GM21423 (cell line): ENCODE results near the gene DLEC1.
A peak's percentile ranks its signal among the peaks of the same experiment; 100 is the strongest.

Experiments used
- ATAC-seq: cut with Tn5 transposase; IDR thresholded peaks from one replicate; pipeline ENCODE4 v1.9.1; 2021; ENCODE audit warnings: mild to moderate bottlenecking, moderate library complexity; ENCODE audit not compliant: unreplicated experiment

The DLEC1 gene, protein sequence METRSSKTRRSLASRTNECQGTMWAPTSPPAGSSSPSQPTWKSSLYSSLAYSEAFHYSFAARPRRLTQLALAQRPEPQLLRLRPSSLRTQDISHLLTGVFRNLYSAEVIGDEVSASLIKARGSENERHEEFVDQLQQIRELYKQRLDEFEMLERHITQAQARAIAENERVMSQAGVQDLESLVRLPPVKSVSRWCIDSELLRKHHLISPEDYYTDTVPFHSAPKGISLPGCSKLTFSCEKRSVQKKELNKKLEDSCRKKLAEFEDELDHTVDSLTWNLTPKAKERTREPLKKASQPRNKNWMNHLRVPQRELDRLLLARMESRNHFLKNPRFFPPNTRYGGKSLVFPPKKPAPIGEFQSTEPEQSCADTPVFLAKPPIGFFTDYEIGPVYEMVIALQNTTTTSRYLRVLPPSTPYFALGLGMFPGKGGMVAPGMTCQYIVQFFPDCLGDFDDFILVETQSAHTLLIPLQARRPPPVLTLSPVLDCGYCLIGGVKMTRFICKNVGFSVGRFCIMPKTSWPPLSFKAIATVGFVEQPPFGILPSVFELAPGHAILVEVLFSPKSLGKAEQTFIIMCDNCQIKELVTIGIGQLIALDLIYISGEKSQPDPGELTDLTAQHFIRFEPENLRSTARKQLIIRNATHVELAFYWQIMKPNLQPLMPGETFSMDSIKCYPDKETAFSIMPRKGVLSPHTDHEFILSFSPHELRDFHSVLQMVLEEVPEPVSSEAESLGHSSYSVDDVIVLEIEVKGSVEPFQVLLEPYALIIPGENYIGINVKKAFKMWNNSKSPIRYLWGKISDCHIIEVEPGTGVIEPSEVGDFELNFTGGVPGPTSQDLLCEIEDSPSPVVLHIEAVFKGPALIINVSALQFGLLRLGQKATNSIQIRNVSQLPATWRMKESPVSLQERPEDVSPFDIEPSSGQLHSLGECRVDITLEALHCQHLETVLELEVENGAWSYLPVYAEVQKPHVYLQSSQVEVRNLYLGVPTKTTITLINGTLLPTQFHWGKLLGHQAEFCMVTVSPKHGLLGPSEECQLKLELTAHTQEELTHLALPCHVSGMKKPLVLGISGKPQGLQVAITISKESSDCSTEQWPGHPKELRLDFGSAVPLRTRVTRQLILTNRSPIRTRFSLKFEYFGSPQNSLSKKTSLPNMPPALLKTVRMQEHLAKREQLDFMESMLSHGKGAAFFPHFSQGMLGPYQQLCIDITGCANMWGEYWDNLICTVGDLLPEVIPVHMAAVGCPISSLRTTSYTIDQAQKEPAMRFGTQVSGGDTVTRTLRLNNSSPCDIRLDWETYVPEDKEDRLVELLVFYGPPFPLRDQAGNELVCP (N-terminal part only)

DNA sequence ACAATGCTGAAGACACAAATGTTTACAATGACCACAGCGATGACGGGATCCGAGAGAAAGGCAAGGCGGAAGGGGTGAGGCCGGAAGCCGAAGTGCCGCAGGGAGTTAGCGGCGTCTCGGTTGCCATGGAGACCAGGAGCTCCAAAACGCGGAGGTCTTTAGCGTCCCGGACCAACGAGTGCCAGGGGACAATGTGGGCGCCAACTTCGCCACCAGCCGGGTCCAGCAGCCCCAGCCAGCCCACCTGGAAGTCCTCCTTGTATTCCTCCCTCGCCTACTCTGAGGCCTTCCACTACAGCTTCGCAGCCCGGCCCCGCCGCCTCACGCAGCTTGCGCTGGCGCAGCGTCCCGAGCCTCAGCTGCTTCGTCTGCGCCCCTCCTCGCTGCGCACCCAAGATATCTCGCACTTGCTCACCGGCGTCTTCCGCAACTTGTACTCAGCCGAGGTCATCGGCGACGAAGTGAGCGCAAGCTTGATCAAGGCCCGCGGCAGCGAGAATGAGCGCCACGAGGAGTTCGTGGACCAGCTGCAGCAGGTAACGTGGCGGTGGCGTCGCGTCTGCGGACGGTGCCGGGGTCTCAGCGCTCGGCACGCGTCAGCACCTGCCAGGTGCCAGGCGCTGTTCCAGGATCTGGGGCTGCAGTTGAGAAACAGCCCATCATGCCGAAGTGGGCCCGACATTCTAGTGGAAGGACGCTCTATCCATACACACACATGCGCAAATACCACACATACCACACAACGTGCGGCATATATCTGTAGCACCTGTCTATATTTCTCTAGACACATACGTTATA, at the start of gene DLEC1:
TSS of gene DLEC1 (plus strand) at position 108 of the 798 bp plus-strand sequence. CDS start at position 126, 18 bp downstream.
- ATAC-seq = peak; percentile 80

DNA sequence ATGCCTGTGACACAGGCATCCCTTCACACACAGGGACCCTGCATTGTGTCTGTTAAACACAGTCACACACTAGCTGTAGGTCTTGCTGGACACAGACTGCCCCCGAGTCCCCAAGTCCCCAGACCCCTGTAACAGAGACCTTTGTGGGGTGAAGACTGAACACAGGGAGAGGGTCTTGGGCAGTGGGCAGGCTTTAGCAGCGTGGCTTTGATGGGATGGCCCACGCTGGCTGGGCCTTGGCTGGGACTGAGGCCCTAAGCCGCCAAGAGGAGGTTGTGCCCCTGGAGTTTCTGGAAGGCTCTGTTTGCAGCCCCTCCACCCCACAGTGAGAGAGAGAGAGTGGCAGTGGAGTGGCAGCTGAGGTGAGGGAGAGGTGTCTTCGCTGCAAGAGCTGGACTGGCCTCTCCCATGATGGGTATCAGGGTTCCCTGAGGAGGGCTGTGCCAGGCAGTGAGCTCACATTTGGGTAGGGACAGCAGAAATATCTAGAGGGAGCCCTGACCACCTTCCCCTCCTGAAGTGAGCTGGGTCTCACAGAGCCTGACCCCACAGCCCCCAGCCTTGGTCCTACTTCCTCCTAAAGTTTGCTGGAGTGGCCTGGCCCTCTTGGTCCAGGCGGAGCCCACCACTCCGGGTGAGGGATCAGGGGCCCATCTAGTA, 49.1 kb upstream of the DLEC1 start:
- ATAC-seq = no peak

DNA sequence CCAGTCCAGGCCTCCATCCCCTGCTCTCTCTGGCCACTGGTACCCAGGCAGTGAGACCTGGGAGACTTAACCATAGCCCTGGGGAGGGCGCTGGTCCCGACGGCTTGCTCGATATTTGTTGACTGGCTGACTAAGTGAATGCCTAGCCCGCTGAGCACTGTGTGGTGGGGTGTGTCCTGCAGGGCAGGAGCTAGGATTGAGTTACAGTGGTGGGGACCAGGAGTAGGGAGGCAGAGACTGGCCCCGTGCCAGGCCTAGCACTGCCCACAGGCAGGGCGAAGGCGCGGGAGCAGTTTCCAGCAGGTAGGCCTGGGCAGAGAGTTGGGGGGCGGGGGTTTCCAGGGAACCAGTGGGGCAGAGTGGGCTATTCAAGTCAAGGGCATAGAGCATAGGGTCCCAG, 48.5 kb upstream of the DLEC1 start, which contains the start of gene VILL:
TSS of gene VILL (plus strand) at position 260 of the 400 bp plus-strand sequence. CDS start 2,887 bp downstream, outside the sequence.
- no peak for ATAC-seq

DNA sequence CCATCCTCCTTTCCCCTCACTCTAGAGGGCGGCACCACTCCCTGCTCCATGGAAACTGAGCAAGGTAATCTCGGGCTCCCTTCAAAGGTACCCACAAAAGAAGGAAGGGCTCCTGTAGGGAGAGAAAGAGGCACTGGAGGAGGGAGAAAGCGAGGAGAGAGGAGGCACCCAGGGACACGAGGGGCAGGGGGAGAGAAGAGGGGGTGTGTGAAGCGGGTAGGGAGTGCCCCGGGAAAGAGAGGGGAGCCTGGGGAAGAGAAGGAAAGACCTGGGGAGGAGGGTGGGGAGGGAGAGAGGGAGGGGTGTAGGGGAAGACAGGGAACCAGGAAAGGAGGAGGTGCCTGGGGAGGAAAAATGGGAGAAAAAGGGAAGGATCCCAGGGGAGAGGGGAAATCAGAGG, 47.9 kb upstream of the DLEC1 start:
- ATAC-seq = no peak

DNA sequence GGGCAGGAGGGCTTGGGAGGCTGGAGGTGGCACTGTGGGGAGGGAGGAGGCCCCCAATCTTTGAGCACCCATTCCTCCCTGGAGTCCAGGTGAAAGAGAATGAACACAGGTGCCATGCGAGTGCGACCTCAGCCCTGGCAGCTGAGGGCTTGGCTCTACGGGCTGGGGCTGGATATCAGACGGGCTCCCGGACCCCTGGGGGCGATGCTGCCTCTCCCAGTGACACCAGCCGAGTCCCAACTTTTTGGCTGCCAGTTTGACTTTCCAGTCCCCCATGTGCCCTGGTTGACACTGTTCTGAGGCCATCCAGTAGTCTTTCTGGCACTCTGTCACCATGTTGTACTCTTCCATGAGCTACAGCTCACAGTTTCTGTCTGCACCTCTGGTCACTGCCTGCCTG, 47.2 kb upstream of the DLEC1 start:
- ATAC-seq = no peak

DNA sequence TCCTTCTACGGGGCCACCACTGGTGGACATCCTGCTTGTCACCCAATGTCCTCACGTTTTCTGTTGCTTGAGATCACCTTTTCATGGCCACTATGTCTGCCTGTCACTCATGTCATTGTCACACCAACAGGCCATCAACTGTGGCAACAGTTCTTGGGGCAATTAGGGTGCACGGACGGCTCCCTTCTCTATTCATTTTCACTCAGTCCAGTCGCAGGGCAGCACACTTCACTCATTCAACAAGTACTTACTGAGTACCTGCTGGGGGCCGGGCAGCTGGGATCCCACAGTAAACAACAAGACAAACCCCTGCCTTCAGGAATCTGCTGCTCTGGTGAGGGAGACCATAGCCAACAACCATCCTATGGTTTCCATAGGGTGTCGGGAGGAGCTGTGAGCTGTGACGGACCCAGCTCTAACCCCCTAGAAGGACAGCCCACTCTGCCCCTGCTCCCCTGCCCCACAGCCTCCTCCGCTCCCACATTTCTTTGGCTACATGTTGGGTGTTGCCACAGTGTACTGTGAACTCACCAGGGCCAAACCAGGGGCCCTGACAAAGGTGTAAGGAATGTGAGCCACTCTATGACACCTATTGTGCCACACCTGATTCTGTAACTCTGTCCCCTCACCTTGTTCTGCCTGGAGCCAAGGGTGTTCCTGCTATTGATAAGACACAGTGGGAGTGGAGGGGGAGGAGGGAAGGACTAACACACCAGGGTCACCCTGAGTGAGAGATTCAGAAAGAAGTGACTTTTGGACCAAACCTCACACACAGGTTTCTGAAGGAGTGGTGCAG, 46.5 kb upstream of the DLEC1 start:
- no peak for ATAC-seq

DNA sequence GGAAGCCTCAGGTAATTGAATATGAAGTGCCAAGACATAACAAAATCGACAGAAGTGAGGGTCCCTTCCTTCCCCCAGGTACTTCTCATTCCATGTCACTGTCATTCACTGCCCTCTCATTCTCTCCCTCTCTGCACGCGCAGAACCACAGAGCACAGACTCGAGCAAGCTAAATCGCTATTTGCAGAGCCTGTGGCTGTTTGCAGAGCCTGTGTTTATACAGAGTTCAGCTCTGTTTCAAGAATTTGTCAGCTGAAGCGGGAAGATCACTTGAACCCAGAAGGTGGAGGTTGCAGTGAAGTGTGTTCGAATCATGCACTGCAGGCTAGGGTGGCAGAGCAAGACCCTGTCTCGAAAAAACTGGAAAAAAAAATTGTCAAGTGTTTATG, 45.9 kb upstream of the DLEC1 start:
- no peak for ATAC-seq

DNA sequence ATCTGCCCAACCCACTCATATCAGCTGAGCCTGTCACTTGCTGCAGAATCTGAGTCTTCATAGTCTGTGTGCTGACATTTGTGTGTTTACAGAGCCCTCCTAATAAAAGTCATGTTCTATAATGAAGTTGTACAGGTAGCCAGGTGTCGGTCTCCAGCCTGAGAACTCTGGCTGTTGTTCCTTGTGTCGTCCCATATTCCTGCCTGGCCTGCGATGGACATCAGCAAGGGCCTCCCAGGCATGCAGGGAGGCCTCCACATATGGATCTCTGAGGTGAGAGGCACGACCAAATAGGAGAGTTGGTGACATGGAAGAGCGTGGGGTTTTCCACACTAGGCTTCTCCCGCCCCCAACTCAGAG, 45.6 kb upstream of the DLEC1 start:
- ATAC-seq = no peak

DNA sequence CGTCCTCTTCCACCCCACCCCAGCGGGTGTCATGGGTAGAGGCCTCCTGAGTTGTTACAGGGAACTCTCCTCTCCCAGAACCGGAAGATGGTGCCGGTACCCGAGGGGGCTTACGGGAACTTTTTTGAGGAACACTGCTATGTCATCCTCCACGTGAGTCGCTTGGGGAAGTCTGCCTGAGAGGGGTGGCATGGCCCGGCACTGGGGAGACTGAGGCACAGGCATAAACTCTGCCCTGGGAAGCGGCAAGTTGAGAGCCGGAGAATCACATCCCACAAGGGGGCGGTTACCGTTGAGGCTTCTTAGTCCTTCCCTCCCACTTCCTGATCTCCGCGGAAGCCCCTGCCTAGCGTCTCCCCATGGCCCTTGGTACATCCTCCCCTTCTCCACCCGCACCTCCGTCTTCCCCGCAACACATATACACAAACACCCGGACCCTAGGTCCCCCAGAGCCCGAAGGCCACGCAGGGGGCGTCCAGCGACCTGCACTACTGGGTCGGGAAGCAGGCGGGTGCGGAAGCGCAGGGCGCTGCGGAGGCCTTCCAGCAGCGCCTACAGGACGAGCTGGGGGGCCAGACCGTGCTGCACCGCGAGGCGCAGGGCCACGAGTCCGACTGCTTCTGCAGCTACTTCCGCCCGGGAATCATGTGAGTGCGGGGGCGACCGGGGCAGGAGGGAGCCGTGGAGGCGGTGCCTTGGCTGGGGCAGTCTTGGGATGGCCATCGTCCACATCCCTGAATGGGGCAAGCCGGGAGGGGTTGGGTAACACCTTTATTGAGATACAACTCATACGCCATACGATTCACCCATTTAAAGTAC, 45.0 kb upstream of the DLEC1 start:
- ATAC-seq = peak; percentile 63

DNA sequence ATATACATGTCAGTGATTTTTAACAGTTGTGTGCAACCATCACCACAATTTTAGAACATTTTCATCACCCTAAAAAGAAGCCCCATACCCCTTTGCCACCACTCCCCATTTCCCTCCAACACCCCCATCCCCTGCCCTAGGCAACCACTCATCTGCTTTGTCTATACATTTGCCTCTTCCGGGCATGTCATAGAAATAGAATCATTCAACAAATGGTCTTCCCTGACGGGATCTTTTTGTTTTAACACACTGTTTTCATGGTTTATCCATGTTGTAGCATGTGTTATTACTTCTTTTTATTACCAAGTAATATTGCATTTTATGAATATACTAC, 44.4 kb upstream of the DLEC1 start:
- ATAC-seq = no peak

DNA sequence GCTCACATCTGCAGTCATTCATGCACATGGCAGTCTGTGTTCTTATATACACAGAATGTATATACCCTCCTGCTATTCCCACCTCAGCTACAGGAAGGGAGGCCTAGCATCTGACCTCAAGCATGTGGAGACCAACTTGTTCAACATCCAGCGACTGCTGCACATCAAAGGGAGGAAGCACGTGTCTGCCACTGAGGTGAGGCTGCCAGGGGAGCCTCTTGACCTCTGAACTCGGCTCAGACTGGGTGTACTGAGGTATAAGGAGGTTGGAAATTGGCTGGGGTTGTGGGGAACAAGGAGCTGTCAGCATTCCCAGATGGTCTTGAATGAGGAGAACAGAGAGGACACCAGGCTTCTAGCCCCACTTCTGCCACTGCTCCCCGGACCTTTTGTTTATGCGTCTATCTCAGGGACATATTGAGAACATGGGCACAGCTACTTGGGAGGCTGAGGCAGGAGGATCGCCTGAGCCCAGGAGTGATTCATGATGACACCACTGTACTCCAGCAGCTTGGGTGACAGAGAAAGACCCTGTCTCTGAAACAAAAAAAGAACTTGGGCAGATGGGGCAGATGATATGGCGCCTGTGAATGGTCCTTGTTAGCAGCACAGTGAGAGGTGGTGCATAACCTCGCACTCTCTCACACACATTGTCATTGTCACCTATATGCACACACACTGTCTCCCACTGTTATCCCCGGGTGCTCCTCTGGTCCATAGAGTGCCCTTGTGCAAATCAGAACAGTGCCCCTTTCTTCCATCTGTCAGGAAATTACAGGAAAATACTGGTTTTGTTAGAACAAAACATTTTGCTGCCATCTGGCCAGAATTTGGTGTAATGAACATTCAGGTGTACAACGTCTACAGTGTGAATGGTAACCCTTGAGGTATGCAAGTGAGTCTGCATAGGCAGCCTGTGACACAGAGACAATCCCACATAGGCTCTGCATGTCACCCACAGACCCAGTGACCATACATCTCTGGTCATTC, 43.1 kb upstream of the DLEC1 start:
- ATAC-seq = no peak

DNA sequence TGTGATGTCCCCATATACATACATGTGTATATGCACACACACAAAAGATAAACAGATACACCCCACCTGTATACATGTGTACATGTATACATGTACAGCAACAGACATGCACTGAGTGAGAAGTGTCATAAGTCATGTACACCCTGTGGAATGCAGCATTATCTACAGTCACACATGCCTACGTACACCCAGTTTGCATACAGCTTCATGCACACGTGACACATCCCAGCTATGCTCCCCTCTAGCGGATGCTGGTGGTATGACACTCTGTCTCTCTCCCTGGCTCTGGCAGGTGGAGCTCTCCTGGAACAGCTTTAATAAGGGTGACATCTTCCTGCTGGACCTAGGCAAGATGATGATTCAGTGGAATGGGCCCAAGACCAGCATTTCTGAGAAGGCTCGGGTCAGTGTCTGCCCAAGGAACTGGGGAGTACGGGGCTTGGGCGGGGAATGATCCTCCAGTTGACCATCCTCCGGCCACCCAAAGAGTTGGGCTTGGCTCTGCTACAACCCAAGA, 42.2 kb upstream of the DLEC1 start:
- peak; percentile 47 for ATAC-seq

DNA sequence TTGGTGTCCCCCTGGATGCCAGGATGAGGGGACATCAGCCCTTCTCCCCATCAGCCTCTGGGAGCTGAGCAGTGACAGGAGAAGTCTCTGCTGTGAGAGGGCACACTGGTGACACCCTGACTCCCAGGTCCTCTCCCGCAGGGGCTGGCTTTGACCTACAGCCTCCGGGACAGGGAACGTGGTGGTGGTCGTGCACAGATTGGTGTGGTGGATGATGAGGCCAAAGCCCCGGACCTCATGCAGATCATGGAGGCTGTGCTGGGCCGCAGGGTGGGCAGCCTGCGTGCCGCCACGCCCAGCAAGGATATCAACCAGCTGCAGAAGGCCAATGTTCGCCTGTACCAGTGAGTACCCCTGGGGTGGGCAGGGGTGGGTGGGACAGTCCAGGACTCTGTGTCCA, 41.7 kb upstream of the DLEC1 start:
- no peak for ATAC-seq

DNA sequence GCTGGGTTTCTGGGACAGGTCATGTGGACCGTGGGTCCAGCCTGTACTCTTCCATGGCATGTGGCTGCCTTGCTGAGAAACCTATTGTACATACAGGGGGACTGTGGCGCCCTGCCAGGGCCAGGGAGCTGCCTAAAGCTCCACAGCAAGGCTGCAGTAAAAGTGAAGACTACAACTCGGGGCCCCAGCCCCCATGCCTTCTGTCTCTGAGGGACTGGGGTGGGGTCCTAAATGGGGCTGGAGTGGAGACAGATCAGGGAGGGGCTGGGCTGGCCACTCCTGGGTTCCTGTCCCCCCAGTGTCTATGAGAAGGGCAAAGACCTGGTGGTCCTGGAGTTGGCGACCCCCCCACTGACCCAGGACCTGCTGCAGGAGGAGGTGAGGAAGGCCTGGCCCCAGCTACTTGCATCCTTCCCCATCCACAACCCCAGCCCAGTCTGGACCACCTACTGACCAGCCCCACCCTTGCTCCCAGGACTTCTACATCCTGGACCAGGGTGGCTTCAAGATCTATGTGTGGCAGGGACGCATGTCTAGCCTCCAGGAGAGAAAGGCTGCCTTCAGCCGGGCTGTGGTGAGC, 41.1 kb upstream of the DLEC1 start:
- no peak for ATAC-seq

DNA sequence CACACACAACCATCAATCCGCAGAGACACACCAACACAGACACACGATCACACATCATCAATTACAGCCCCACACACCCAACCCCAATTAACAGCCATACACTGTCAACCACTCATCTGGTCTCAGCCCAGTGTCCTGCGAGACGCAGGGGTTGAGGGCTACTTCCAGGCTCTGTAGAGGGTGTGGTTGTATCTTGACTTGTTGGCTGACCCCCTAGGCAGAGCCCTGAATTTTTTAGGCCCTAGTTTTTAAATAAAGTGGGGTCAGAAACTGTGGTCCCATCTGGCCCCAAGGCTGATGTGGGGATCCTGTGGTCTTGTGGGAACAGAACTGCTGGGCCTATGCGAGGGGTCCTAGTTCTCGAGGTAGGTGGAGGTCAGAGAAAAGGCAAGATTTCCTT, 39.2 kb upstream of the DLEC1 start:
- no peak for ATAC-seq

DNA sequence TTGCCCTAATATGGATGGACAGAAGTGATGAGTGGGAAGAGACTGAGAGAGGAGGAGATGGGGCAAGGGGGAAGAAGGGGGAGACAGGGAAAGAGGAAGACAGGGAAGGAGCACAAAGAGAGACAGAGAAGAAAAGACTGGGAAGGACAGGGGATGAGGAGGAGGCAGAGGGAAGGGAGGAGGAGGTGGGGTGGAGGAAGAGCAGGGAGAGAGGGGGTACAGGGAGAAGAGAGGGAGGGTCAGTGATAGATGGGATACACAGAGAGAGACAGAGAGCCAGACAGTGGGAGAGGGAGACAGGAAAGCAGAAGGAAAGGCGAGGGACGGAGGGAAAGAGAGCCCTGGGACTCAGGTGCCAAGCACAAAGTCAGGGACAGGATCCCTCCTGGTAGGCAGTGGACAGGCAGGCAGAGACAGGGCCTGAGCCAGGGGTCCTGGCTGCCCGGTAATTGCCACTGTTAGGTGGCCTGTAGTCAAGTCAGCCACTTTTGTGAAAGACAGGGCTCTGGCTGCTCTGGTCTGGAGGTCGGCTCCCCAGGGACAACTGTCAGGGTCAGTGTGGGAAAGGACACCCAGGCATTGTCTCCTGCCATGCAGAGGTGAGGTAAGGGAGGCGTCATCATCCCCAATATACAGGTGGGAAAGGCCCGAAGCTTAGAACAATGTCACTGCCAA, 38.6 kb upstream of the DLEC1 start:
- no peak for ATAC-seq
